ENCODE data around the gene C1QL2.

GRCh38 chr2:119196301-119197125 is 38.0 kb upstream of the C1QL2 start:
- TF ChIP-seq, protein P1, sequence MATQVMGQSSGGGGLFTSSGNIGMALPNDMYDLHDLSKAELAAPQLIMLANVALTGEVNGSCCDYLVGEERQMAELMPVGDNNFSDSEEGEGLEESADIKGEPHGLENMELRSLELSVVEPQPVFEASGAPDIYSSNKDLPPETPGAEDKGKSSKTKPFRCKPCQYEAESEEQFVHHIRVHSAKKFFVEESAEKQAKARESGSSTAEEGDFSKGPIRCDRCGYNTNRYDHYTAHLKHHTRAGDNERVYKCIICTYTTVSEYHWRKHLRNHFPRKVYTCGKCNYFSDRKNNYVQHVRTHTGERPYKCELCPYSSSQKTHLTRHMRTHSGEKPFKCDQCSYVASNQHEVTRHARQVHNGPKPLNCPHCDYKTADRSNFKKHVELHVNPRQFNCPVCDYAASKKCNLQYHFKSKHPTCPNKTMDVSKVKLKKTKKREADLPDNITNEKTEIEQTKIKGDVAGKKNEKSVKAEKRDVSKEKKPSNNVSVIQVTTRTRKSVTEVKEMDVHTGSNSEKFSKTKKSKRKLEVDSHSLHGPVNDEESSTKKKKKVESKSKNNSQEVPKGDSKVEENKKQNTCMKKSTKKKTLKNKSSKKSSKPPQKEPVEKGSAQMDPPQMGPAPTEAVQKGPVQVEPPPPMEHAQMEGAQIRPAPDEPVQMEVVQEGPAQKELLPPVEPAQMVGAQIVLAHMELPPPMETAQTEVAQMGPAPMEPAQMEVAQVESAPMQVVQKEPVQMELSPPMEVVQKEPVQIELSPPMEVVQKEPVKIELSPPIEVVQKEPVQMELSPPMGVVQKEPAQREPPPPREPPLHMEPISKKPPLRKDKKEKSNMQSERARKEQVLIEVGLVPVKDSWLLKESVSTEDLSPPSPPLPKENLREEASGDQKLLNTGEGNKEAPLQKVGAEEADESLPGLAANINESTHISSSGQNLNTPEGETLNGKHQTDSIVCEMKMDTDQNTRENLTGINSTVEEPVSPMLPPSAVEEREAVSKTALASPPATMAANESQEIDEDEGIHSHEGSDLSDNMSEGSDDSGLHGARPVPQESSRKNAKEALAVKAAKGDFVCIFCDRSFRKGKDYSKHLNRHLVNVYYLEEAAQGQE (IDR thresholded peaks at IDR 0.05; ENCODE audit: low read depth), result no peak
- TF ChIP-seq TEAD4 (IDR thresholded peaks at IDR 0.05), result no peak
- TF ChIP-seq CREB1 (IDR thresholded peaks at IDR 0.05; ENCODE audit: low read depth), result no peak
- TF ChIP-seq, protein P2, sequence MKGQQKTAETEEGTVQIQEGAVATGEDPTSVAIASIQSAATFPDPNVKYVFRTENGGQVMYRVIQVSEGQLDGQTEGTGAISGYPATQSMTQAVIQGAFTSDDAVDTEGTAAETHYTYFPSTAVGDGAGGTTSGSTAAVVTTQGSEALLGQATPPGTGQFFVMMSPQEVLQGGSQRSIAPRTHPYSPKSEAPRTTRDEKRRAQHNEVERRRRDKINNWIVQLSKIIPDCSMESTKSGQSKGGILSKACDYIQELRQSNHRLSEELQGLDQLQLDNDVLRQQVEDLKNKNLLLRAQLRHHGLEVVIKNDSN (IDR thresholded peaks at IDR 0.05), result no peak
- no peak for TF ChIP-seq TAF1 (IDR thresholded peaks at IDR 0.05; ENCODE audit: low read depth)
- no peak for TF ChIP-seq EP300 (IDR thresholded peaks at IDR 0.05; ENCODE audit: borderline replicate concordance)
- no peak for TF ChIP-seq FOXM1 (IDR thresholded peaks at IDR 0.05; ENCODE audit: borderline replicate concordance, low read depth)
- no peak for TF ChIP-seq CEBPB (IDR thresholded peaks at IDR 0.05)

All from Ishikawa (cell line).